Chondrocyte (in vitro differentiated cells): ENCODE data around the gene PWP1. TPM values are rescaled to one million over a fixed set of nuclear protein-coding genes. Genes with fewer than 3 reads are reported as not detected.

ENCODE experiments used
- DNase-seq: peaks from one replicate; pipeline ENCODE4 v3.0.0; 2021; ENCODE audit warnings: mixed read lengths, low spot score
- H3K27ac Mint-ChIP-seq: one replicate; pipeline ENCODE4 v1.8.0; 2021; ENCODE audit warnings: mild to moderate bottlenecking, moderate library complexity, mixed read lengths; ENCODE audit not compliant: unreplicated experiment
- H3K27me3 Mint-ChIP-seq: 2 replicates; pipeline ENCODE4 v1.8.0; 2021; ENCODE audit warnings: low read depth, mixed read lengths
- H3K36me3 Mint-ChIP-seq: 2 replicates; pipeline ENCODE4 v1.8.0; 2021; ENCODE audit warnings: low read depth, mixed read lengths
- H3K4me1 Mint-ChIP-seq: 2 replicates; pipeline ENCODE4 v1.8.0; 2021; ENCODE audit warnings: low read depth, mild to moderate bottlenecking, mixed read lengths
- H3K4me3 Mint-ChIP-seq: one replicate; pipeline ENCODE4 v1.8.0; 2021; ENCODE audit warnings: mild to moderate bottlenecking, moderate library complexity, mixed read lengths; ENCODE audit not compliant: unreplicated experiment
- H3K9me3 Mint-ChIP-seq: 2 replicates; pipeline ENCODE4 v1.8.0; 2021; ENCODE audit warnings: low read depth, mixed read lengths
- total RNA-seq: library from RNA; stranded (reverse); gene quantifications from 3 replicates; pipeline ENCODE4 v1.2.1, GENCODE V29; 2021
- TF ChIP-seq, protein P1 (sequence below): fragments of 200-600 bp; sonication (generic); IDR thresholded peaks from 2 replicates; pipeline ENCODE4 v1.5.0; 2021; ENCODE audit warnings: antibody characterized with exemption, mild to moderate bottlenecking, moderate library complexity

Gene PWP1
- total RNA-seq, 1 donor from 2014 or later: 44.9 TPM

DNA sequence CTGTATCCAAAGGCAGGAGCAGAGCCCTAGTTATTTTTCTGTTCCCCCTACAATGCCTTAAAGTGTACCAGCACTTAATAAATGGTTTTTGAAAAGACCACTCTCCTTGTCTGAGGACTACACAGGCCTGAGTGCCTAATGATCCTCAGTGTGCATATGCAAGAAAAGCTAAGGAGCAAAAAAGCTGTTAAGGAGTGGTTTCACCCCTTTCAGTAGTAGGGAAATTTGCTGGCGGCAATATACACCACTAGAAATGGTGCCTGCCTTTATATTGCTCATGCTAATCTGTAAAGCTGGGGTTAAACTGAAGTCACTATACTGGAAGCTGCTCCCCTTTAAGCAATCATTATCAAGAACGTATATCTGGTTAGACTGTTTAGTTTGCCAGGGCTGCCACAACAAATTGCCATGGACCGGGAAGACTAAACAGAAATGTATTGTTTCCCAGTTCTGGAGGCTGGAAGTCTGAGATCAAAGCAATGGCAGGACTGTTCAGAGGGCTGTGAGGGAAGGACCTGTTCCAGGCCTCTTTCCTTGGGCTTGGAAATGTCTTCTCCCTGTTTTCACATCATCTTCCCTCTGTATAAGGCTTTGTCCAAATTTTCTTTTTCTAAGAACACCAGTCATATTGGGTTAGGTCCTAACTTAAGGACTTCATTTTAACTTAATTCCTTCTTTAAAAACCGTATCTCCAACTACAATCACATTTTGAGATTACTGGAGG, 45.2 kb downstream of the PWP1 start:
- TF ChIP-seq, protein P1, sequence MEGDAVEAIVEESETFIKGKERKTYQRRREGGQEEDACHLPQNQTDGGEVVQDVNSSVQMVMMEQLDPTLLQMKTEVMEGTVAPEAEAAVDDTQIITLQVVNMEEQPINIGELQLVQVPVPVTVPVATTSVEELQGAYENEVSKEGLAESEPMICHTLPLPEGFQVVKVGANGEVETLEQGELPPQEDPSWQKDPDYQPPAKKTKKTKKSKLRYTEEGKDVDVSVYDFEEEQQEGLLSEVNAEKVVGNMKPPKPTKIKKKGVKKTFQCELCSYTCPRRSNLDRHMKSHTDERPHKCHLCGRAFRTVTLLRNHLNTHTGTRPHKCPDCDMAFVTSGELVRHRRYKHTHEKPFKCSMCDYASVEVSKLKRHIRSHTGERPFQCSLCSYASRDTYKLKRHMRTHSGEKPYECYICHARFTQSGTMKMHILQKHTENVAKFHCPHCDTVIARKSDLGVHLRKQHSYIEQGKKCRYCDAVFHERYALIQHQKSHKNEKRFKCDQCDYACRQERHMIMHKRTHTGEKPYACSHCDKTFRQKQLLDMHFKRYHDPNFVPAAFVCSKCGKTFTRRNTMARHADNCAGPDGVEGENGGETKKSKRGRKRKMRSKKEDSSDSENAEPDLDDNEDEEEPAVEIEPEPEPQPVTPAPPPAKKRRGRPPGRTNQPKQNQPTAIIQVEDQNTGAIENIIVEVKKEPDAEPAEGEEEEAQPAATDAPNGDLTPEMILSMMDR: no peak
- Mint-ChIP-seq H3K4me3 (no peak overlapping the region), H3K4me1 (no peaks in the 10 kb centered on the region), H3K9me3 (peaks cover 5% of the 10 kb centered on the region), H3K27ac (no peak overlapping the region), H3K27me3 (no peaks in the 10 kb centered on the region), H3K36me3 (peaks cover 20% of the 10 kb centered on the region)
- no peak for DNase-seq

DNA sequence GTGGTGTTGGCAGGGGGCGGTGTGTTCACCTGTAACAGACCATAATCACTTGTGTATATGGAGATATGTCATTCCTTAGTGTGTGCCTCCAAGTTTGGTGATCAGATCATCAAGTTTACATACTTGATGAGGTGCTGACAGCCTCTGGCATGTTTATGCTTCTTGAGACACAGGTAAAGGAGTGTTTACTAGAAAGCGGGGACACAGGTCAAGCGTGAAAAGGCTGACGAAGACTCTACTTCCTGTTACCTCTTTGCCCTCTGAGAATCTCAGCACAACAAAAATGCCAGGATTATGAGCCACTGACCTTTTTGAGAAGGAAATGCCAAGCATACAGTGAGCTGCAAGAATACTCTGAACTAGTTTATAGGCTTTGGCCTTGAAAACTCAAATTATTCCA, 45.8 kb downstream of the PWP1 start:
- Mint-ChIP-seq H3K9me3 (peaks cover 5% of the 10 kb centered on the region), H3K27ac (no peak overlapping the region), H3K4me3 (no peak overlapping the region), H3K4me1 (no peaks in the 10 kb centered on the region), H3K36me3 (peaks cover 23% of the 10 kb centered on the region), H3K27me3 (no peaks in the 10 kb centered on the region)
- TF ChIP-seq, protein P1: no peak
- no peak for DNase-seq

DNA sequence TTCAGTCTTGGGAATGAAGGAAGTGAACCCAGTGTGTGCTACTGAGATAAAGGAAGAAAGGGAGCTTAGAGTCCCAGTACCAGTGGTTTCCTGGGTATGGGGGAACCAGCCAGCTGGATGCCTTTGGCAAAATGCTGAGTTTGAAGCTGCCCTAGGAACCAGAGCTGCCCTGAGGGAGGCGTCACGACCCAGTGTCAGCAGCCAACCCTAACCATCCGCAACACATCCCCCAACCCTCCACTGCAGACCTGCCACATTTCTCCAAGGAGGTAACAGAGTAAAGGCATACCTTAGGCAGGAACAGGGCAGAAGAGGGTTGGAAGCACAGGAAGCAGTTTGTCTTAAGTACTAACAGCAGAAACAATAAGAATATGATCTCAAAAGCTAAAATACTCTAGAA, 46.8 kb downstream of the PWP1 start:
- H3K4me3 Mint-ChIP-seq: no peak overlapping the region
- H3K4me1 Mint-ChIP-seq: no peaks in the 10 kb centered on the region
- H3K9me3 Mint-ChIP-seq: peaks cover under 1% of the 10 kb centered on the region
- TF ChIP-seq, protein P1: no peak
- peaks cover 30% of the 10 kb centered on the region for H3K36me3 Mint-ChIP-seq
- no peaks in the 10 kb centered on the region for H3K27me3 Mint-ChIP-seq
- no peak overlapping the region for H3K27ac Mint-ChIP-seq
- no peak for DNase-seq

- H3K36me3 Mint-ChIP-seq: peaks cover 44% of the 10 kb centered on the region
- no peak for DNase-seq
- no peaks in the 10 kb centered on the region for H3K9me3 Mint-ChIP-seq
- H3K4me1 Mint-ChIP-seq: no peaks in the 10 kb centered on the region
- H3K4me3 Mint-ChIP-seq: no peak overlapping the region
- H3K27me3 Mint-ChIP-seq: no peaks in the 10 kb centered on the region
- TF ChIP-seq, protein P1: no peak
- H3K27ac Mint-ChIP-seq: no peak overlapping the region
Observed at GRCh38 chr12:107734139-107734538, 48.5 kb downstream of the PWP1 start.

DNA sequence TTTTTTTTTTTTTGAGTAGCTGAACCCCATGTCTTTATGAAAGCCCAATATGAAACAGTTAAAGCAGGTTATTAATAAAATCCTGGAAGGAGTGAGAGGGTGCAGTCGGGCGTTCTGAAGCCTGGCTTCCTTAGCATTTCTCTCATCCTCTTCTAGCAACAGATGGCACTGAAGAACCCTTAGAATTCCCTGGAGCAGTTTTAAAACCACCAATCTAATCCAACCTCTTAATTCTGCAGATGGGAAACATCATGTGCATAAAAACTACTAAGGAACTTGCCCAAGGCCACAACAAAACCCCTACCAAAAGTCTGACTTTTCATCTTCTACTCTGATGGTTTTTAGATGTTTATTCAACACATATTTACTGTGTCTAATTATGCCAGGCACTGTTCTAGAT, 50.2 kb downstream of the PWP1 start:
- no peak for DNase-seq
- Mint-ChIP-seq H3K4me3 (no peak overlapping the region), H3K27ac (no peak overlapping the region), H3K27me3 (no peaks in the 10 kb centered on the region), H3K4me1 (no peaks in the 10 kb centered on the region), H3K36me3 (peaks cover 52% of the 10 kb centered on the region), H3K9me3 (no peaks in the 10 kb centered on the region)
- TF ChIP-seq, protein P1: no peak
